NB4 (cell line): Measurements from ENCODE around the gene GLRX.
"Not testable (repeated sequence)": the region's sequence is repeated elsewhere in the genome, so short reads cannot be mapped to it uniquely, and the experiment has no call there.

Experiments used
- MYC ChIP-seq: IDR thresholded peaks from 2 replicates; pipeline ENCODE4 v1.6.1; 2011; ENCODE audit warnings: low read depth, low read length
- POLR2A ChIP-seq: IDR thresholded peaks from 2 replicates; pipeline ENCODE4 v1.6.1; 2011; ENCODE audit warnings: mild to moderate bottlenecking; ENCODE audit not compliant: insufficient read length; ENCODE audit errors: extremely low read depth
- TF ChIP-seq, protein P1 (sequence below): IDR thresholded peaks from one replicate; pipeline ENCODE4 v1.5.1; 2012; ENCODE audit warnings: low read depth, low read length
- TF ChIP-seq, protein P2 (sequence below): IDR thresholded peaks from 2 replicates; pipeline ENCODE4 v1.6.1; 2011; ENCODE audit warnings: low read depth, low read length

DNA sequence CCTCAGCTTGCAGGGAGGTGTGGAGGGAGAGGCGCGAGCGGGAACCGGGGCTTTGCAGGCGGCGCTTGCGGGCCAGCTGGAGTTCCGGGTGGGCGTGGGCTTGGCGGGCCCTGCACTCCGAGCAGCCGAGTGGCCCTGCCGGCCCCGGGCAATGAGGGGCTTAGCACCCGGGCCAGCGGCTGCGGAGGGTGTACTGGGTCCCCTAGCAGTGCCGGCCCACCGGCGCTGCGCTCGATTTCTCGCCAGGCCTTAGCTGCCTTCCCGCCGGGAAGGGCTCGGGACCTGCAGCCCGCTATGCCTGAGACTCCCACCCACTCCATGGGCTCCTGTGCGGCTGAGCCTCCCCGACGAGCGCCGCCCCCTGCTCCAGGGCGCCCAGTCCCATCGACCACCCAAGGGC lies 28.6 kb upstream of the GLRX start:
- TF ChIP-seq, protein P1, sequence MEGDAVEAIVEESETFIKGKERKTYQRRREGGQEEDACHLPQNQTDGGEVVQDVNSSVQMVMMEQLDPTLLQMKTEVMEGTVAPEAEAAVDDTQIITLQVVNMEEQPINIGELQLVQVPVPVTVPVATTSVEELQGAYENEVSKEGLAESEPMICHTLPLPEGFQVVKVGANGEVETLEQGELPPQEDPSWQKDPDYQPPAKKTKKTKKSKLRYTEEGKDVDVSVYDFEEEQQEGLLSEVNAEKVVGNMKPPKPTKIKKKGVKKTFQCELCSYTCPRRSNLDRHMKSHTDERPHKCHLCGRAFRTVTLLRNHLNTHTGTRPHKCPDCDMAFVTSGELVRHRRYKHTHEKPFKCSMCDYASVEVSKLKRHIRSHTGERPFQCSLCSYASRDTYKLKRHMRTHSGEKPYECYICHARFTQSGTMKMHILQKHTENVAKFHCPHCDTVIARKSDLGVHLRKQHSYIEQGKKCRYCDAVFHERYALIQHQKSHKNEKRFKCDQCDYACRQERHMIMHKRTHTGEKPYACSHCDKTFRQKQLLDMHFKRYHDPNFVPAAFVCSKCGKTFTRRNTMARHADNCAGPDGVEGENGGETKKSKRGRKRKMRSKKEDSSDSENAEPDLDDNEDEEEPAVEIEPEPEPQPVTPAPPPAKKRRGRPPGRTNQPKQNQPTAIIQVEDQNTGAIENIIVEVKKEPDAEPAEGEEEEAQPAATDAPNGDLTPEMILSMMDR = not testable (repeated sequence)
- TF ChIP-seq POLR2A, MYC: not testable (repeated sequence)
- TF ChIP-seq, protein P2, sequence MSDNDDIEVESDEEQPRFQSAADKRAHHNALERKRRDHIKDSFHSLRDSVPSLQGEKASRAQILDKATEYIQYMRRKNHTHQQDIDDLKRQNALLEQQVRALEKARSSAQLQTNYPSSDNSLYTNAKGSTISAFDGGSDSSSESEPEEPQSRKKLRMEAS = not testable (repeated sequence)
